COR-L47 (cell line): ENCODE measurements around the gene PDE9A.
"Not testable (repeated sequence)": the region's sequence is repeated elsewhere in the genome, so short reads cannot be mapped to it uniquely, and the experiment has no call there.

Experiments used
- DNase-seq: peaks from one replicate; lab custom pipeline; 2025; lab: John Stamatoyannopoulos, UW

Gene PDE9A

DNA sequence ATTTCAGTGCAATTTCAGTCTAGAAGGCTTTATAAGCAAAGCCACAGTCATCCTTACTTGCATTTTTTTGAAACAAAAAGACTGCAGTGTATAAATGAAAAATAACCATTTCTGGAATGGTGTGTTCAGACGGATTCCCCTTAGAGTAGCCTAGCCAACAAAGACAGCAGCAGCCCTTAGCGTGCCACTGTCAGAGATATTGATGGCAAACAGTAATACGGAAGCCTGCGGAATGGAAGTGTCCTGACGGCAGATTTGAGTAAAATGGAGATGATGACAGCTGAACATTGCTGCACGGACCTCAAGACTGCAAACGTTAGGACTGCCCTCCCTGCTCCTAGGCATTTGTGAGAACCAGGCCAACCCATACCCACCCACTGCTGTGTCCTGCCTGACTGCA is 54.7 kb downstream of the PDE9A start:
- no peak for DNase-seq

- DNase-seq, result not testable (repeated sequence)
Observed at GRCh38 chr21:42708916-42709315, 55.5 kb downstream of the PDE9A start.

GRCh38 chr21:42711667-42712066 is 58.2 kb downstream of the PDE9A start:
- DNase-seq, result no peak

DNA sequence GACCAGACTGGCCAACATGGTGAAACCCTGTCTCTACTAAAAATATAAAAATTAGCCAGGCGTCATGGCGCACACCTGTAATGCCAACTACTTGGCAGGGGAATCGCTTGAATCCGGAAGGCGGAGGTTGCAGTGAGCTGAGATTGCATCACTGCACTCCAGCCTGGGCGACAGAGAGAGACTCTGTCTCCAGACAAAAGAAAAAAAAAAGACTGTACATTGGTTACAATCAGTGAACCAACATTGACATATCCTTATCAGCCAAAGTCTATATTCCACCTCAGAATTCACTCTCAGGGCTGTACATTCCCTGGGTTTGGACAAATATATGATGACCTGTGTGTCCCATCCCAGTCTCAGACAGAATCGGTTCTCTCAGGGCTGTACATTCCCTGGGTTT is 62.0 kb downstream of the PDE9A start:
- not testable (repeated sequence) for DNase-seq

DNA sequence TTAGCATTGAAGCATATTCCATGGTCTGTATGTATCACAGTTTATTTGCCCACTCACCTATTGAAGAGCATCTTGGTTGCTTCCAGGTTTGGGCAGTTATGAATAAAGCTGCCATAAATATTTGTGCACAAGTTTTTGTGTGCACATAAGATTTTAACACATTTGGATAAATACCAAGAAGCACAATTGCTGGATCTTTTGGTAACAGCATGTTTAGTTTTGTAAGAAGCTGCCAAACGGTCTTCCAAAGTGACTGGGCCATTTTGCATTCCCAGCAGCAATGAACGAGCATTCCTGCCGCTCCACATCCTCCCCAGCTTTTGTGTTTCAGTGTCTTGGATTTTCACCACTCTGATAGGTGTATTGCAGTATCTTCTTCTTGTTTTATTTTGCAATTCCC is 62.7 kb downstream of the PDE9A start:
- no peak for DNase-seq

- not testable (repeated sequence) for DNase-seq
Observed at GRCh38 chr21:42720484-42720883, 67.1 kb downstream of the PDE9A start.

GRCh38 chr21:42721341-42721824 is 68.0 kb downstream of the PDE9A start:
- DNase-seq, result no peak

DNA sequence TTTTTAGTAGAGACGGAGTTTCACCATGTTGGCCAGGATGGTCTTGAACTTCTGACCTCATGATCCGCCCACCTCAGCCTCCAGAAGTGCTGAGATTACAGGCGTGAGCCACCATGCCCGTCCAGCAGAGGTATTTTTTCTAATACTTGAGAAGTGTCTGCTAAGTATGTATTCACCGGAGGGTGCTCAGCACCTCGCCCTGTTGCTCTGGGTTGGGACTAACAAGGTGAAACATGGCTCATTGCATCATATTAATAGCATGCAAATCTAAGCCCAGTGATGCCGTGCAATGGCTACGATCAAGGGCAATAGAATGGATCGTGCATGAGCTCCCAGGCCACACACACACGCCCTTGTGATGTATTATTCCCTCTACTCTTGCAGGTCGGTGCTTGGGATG is 68.7 kb downstream of the PDE9A start:
- no peak for DNase-seq

GRCh38 chr21:42722808-42723473 is 69.5 kb downstream of the PDE9A start:
- no peak for DNase-seq

DNA sequence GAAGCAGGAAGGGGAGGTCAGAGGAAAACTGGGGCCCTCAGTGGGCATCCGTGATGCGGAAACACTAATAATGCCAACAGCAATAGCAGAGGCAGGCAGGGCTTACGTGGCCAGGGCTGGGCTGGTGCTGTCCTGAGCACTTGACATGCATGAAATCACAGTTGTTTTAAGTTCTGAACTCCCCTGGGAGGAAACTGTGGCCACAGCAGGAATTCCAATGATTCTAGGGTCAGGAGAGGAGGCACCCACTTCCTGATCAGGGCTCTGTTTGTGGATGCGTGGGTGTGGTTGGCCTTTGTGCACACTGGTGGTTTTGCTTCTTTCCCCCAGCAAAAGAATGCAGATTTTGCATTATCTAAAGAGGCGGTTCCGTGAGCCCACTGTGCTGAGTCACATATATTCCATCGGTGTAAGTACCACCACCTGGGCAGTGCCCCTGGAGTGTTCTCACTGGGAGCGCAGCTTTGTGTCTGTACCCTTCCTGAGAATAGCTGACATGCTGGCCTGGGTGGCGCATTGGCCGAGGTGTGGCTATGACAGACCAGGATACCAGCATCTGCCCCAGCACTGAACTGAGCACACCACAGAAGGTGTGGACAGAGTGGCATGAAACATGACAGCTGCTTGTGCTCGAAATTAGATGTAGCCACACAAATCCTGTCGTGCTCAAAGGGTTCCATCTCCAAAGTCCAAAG is 71.0 kb downstream of the PDE9A start:
- no peak for DNase-seq

- no peak for DNase-seq
Observed at GRCh38 chr21:42725416-42725930, 72.1 kb downstream of the PDE9A start.

- DNase-seq, result no peak
Observed at GRCh38 chr21:42731264-42732032, 78.0 kb downstream of the PDE9A start.

DNA sequence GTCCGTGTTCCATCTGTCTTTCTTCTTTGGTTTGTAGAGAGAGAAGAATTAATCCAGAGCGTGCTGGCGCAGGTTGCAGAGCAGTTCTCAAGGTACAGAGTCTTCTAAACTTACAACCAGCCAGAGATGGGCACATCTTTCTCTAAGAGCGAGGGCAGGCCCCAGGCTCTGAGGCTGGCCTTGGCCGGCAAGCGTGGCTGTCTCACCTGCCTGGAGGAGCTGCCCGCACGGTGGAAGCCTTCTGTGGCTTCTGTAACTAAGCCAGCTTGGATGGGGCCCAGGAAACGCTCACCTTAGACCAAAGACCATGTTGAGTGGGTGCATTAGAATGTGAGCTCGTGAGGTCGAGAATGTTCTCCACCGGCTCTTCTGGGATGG is 78.6 kb downstream of the PDE9A start:
- DNase-seq, result no peak

GRCh38 chr21:42733037-42733627 is 79.7 kb downstream of the PDE9A start:
- no peak for DNase-seq

DNA sequence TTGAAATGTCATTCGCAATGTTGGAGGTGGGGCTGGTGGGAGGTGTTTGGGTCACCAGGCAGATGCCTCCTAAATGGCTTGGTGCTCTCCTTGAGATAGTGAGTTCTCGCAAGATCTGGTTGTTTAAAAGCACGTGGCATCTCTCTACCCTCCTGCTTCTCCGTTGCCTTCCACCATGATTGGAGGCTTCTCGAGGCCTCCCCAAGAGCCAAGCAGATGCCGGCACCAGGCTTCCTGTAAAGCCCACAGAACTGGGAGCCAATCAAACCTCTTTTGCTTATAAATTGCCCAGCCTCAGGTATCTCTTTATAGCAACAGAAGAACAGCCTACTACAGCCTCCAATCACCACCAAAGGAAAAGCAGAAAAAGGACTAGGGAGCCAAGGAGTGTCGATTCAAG is 80.5 kb downstream of the PDE9A start:
- no peak for DNase-seq

- DNase-seq, result no peak
Observed at GRCh38 chr21:42734323-42734971, 81.0 kb downstream of the PDE9A start.

DNA sequence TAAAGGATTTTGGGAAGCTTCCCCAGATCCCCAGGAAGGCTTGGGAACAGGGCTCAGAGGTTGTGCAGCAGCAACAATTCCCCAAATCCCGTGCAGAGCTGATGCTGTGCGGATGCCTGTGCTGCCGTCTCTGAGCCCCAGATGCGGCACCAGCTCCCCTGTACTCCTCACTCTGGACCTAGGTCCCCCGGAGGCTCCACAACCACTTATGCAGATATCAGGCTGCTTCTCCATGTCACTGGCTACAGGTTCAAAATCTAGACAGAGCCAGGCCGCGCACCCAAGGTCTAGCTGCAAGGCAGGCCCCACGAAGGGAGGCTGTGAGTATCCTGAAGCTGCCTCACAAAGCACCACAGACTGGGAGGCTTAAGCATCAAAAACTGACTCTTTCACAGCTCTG is 81.6 kb downstream of the PDE9A start:
- no peak for DNase-seq

DNA sequence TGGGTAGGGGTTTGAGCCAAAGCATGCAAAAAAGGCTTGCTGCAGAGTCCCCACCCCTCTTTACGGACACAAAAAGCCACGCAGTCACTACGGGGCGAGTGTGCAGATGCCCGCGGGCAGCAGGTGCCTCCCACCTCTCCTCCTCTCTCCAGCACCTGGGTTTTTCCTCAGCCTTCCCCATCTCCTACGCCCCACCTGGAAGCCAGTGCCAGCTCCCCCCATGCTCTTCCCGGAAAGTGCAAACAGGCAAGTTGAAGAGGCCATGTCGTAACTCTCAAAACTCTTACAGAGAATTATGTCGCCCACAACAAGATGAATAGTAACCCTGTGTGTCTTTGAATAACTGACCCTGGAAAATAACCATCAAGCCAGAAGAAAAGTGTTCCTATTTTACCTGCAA is 82.5 kb downstream of the PDE9A start:
- no peak for DNase-seq

DNA sequence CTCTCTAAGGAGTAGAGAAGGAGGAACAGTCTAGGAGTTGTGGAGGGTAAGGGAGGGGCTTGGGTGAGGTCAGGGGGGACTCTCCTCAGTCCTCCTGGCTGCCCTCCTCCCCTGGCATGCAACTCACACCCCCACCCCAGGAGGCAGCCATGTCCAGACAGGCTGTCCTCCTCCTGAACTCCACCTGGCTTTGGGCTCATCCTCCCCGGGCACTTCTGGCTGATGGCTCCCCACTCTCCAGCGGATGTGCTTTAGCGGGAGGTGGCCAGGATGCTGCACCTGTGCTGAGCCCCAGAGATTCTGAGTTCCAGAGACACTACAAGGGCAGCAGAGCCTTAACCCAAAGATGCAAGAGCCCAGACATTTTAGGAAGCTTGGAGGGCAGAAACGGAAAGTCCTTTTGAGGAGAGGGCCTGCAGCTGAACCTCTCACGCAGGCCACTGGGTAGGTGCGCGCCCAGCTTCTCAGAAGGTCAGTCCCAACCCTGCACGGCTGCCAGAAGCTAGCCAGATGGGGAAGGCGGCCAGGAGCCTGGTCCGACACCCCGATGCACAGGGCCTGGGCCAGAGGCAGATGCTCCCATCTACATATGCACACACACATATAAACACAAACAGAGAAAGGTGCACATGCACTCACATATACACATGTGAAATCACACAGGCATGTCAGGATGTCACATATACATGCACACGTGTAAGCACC is 83.4 kb downstream of the PDE9A start:
- no peak for DNase-seq

GRCh38 chr21:42737951-42738590 is 84.7 kb downstream of the PDE9A start:
- no peak for DNase-seq
